Cardiac septum (tissue), 1 donor: ENCODE results near the gene AFAP1. TPM values are rescaled to one million over a fixed set of nuclear protein-coding genes. Genes with fewer than 3 reads are reported as not detected.

Source experiments
- DNase-seq: peaks from one replicate; pipeline ENCODE4 v3.0.0-alpha.2; 2020; ENCODE audit warnings: low spot score
- intact Hi-C: fragments of 100-400 bp; cut with DNase I; formaldehyde crosslinking; loops from one replicate; pipeline ENCODE4 v1.14.0; 2022
- total RNA-seq: library from RNA; stranded (reverse); fragmentation: NEBNext Ultra II Directional; extraction: Animal tissue kit (Norgen Biotek cat#: 25700); gene quantifications from one replicate; pipeline ENCODE4 v1.2.1, GENCODE V29; 2021
- donor health status: DM: no; HTN: no; CAD: no.

Gene AFAP1
- total RNA-seq, 1 donor from 2014 or later: 8.7 TPM

- no peak for DNase-seq
- intact Hi-C loops: no loop called here
Observed at GRCh38 chr4:7708981-7709380, 230.7 kb downstream of the AFAP1 start.

Other genes starting within 250 kb of the AFAP1 start
- gene ABLIM2, start 219.0 kb upstream of the AFAP1 start, total RNA-seq: 22.6 TPM